Kidney tubule cell (primary cell): ENCODE results near the gene ANKS1A.

Experiments
- DNase-seq: peaks from one replicate; pipeline ENCODE4 v3.0.0-alpha.2; 2018; ENCODE audit warnings: low spot score

ANKS1A gene

GRCh38 chr6:35023091-35024000, 134.3 kb downstream of the ANKS1A start:
- no peak for DNase-seq

- peak; percentile 70 for DNase-seq
Observed at GRCh38 chr6:35024551-35025054, 135.5 kb downstream of the ANKS1A start.

- peak; percentile 9 for DNase-seq
Observed at GRCh38 chr6:35025232-35026188, 136.5 kb downstream of the ANKS1A start.

- no peak for DNase-seq
Observed at GRCh38 chr6:35026434-35027222, 137.6 kb downstream of the ANKS1A start.

- no peak for DNase-seq
Observed at GRCh38 chr6:35027807-35028206, 138.8 kb downstream of the ANKS1A start.

GRCh38 chr6:35028781-35029769, 140.0 kb downstream of the ANKS1A start:
- no peak for DNase-seq

GRCh38 chr6:35030099-35030498, 141.0 kb downstream of the ANKS1A start:
- no peak for DNase-seq

GRCh38 chr6:35031611-35032529, 142.8 kb downstream of the ANKS1A start:
- no peak for DNase-seq

- no peak for DNase-seq
Observed at GRCh38 chr6:35033683-35034082, 144.6 kb downstream of the ANKS1A start.

GRCh38 chr6:35034411-35035191, 145.5 kb downstream of the ANKS1A start:
- DNase-seq = no peak

GRCh38 chr6:35035481-35036030, 146.5 kb downstream of the ANKS1A start:
- DNase-seq = no peak

- no peak for DNase-seq
Observed at GRCh38 chr6:35036059-35036827, 147.2 kb downstream of the ANKS1A start.

- DNase-seq = no peak
Observed at GRCh38 chr6:35036828-35037663, 148.0 kb downstream of the ANKS1A start.

GRCh38 chr6:35037664-35038038, 148.6 kb downstream of the ANKS1A start:
- DNase-seq = no peak

- peak; percentile 45 for DNase-seq
Observed at GRCh38 chr6:35038076-35038475, 149.0 kb downstream of the ANKS1A start.

- no peak for DNase-seq
Observed at GRCh38 chr6:35040398-35040797, 151.3 kb downstream of the ANKS1A start.
